GM18520 (cell line): ENCODE measurements around the gene PANK2.

Experiments
- ATAC-seq: cut with Tn5 transposase; IDR thresholded peaks from one replicate; pipeline ENCODE4 v1.9.1; 2021; ENCODE audit not compliant: unreplicated experiment

Gene PANK2

GRCh38 chr20:3900187-3900604 lies 11.0 kb downstream of the PANK2 start:
- ATAC-seq, result no peak

GRCh38 chr20:3901028-3901705 lies 12.0 kb downstream of the PANK2 start:
- ATAC-seq, result no peak

GRCh38 chr20:3901706-3902440 lies 12.7 kb downstream of the PANK2 start:
- ATAC-seq, result no peak

- no peak for ATAC-seq
Measured at GRCh38 chr20:3902446-3902845, 13.3 kb downstream of the PANK2 start.

GRCh38 chr20:3904224-3904623 lies 15.0 kb downstream of the PANK2 start:
- no peak for ATAC-seq

GRCh38 chr20:3904857-3905256 lies 15.7 kb downstream of the PANK2 start:
- ATAC-seq, result no peak

GRCh38 chr20:3906744-3907721 lies 17.8 kb downstream of the PANK2 start:
- peak; percentile 69 for ATAC-seq

- ATAC-seq, result no peak
Measured at GRCh38 chr20:3908667-3909066, 19.5 kb downstream of the PANK2 start.

GRCh38 chr20:3909952-3910366 lies 20.8 kb downstream of the PANK2 start:
- no peak for ATAC-seq

- no peak for ATAC-seq
Measured at GRCh38 chr20:3910853-3911252, 21.7 kb downstream of the PANK2 start.

GRCh38 chr20:3911956-3912355 lies 22.8 kb downstream of the PANK2 start:
- no peak for ATAC-seq

- ATAC-seq, result no peak
Measured at GRCh38 chr20:3914446-3914845, 25.3 kb downstream of the PANK2 start.

GRCh38 chr20:3915691-3916090 lies 26.5 kb downstream of the PANK2 start:
- ATAC-seq, result no peak

GRCh38 chr20:3916364-3916763 lies 27.2 kb downstream of the PANK2 start:
- no peak for ATAC-seq

- ATAC-seq, result no peak
Measured at GRCh38 chr20:3919352-3919751, 30.2 kb downstream of the PANK2 start.

GRCh38 chr20:3922223-3922982 lies 33.2 kb downstream of the PANK2 start:
- ATAC-seq, result no peak

GRCh38 chr20:3922983-3923339 lies 33.8 kb downstream of the PANK2 start:
- ATAC-seq, result no peak

- ATAC-seq, result no peak
Measured at GRCh38 chr20:3923818-3924217, 34.6 kb downstream of the PANK2 start.

- ATAC-seq, result no peak
Measured at GRCh38 chr20:3924304-3925112, 35.3 kb downstream of the PANK2 start.

GRCh38 chr20:3925113-3925695 lies 36.0 kb downstream of the PANK2 start:
- no peak for ATAC-seq
